ENCODE data around the gene CFAP92.

The CFAP92 gene

GRCh38 chr3:128996200-128996599, 2.3 kb upstream of the CFAP92 start:
- Histone ChIP-seq H2AFZ (ENCODE audit: low read length) (no peak overlapping the region), H3K4me2 (ENCODE audit: low read length) (no peak overlapping the region)

GRCh38 chr3:128995737-128996136, 1.9 kb upstream of the CFAP92 start:
- Histone ChIP-seq H3K4me3 (ENCODE audit: low read depth, low read length, poor library complexity, severe bottlenecking) (no peak overlapping the region), H3K9me2 (ENCODE audit: low read depth, low read length) (no peaks in the 10 kb centered on the region), H3K27me3 (ENCODE audit: insufficient read depth, low read length) (no peaks in the 10 kb centered on the region), H3K79me2 (ENCODE audit: insufficient read depth, low read length) (no peaks in the 10 kb centered on the region), H3F3A (ENCODE audit: insufficient read depth, low read length) (no peaks in the 10 kb centered on the region), H3K4me2 (ENCODE audit: low read length) (no peak overlapping the region), H3K27ac (ENCODE audit: low read depth, low read length, poor library complexity, severe bottlenecking) (no peak overlapping the region), H3K4me1 (ENCODE audit: insufficient read depth, low read length, severe bottlenecking) (peaks cover 15% of the 10 kb centered on the region), H3K36me3 (ENCODE audit: insufficient read depth, low read length) (no peaks in the 10 kb centered on the region), H3K9ac (ENCODE audit: low read length) (no peak overlapping the region), H4K20me1 (ENCODE audit: insufficient read depth, low read length) (no peaks in the 10 kb centered on the region), H3K9me3 (ENCODE audit: low read length) (no peaks in the 10 kb centered on the region), H2AFZ (ENCODE audit: low read length) (no peak overlapping the region)
- TF ChIP-seq CTCF (IDR thresholded peaks at IDR 0.05; ENCODE audit: low read length): no peak
- no peak for TF ChIP-seq EZH2 (IDR thresholded peaks at IDR 0.05; ENCODE audit: borderline replicate concordance, low read length)

More at GRCh38 chr3:128996200-128996599, 2.3 kb upstream of the CFAP92 start:
- Histone ChIP-seq H3K27ac (ENCODE audit: low read depth, low read length, poor library complexity, severe bottlenecking) (no peak overlapping the region), H4K20me1 (ENCODE audit: insufficient read depth, low read length) (no peaks in the 10 kb centered on the region), H3K27me3 (ENCODE audit: insufficient read depth, low read length) (no peaks in the 10 kb centered on the region), H3K79me2 (ENCODE audit: insufficient read depth, low read length) (no peaks in the 10 kb centered on the region), H3K4me1 (ENCODE audit: insufficient read depth, low read length, severe bottlenecking) (peaks cover 15% of the 10 kb centered on the region), H3F3A (ENCODE audit: insufficient read depth, low read length) (no peaks in the 10 kb centered on the region), H3K9me2 (ENCODE audit: low read depth, low read length) (no peaks in the 10 kb centered on the region), H3K9ac (ENCODE audit: low read length) (no peak overlapping the region), H3K36me3 (ENCODE audit: insufficient read depth, low read length) (no peaks in the 10 kb centered on the region), H3K9me3 (ENCODE audit: low read length) (no peaks in the 10 kb centered on the region), H3K4me3 (ENCODE audit: low read depth, low read length, poor library complexity, severe bottlenecking) (no peak overlapping the region)
- TF ChIP-seq CTCF (IDR thresholded peaks at IDR 0.05; ENCODE audit: low read length) (no peak), EZH2 (IDR thresholded peaks at IDR 0.05; ENCODE audit: borderline replicate concordance, low read length) (no peak)

GRCh38 chr3:128994581-128995546, 988 bp upstream of the CFAP92 start:
- Histone ChIP-seq H3K9me3 (ENCODE audit: low read length) (no peaks in the 10 kb centered on the region), H3K36me3 (ENCODE audit: insufficient read depth, low read length) (no peaks in the 10 kb centered on the region), H3F3A (ENCODE audit: insufficient read depth, low read length) (no peaks in the 10 kb centered on the region), H3K4me1 (ENCODE audit: insufficient read depth, low read length, severe bottlenecking) (peaks cover 15% of the 10 kb centered on the region), H3K4me3 (ENCODE audit: low read depth, low read length, poor library complexity, severe bottlenecking) (peak overlapping the region; percentile 52), H3K27me3 (ENCODE audit: insufficient read depth, low read length) (no peaks in the 10 kb centered on the region), H3K27ac (ENCODE audit: low read depth, low read length, poor library complexity, severe bottlenecking) (no peak overlapping the region), H3K4me2 (ENCODE audit: low read length) (peak overlapping the region; percentile 69), H3K9ac (ENCODE audit: low read length) (peak overlapping the region; percentile 37; the same call in 1 of the 2 replicates), H4K20me1 (ENCODE audit: insufficient read depth, low read length) (no peaks in the 10 kb centered on the region), H3K79me2 (ENCODE audit: insufficient read depth, low read length) (no peaks in the 10 kb centered on the region), H2AFZ (ENCODE audit: low read length) (peak overlapping the region; percentile 66), H3K9me2 (ENCODE audit: low read depth, low read length) (no peaks in the 10 kb centered on the region)
- no peak for TF ChIP-seq CTCF (IDR thresholded peaks at IDR 0.05; ENCODE audit: low read length)
- TF ChIP-seq EZH2 (IDR thresholded peaks at IDR 0.05; ENCODE audit: borderline replicate concordance, low read length): no peak

All from OCI-LY1 (cell line).